GM23338 (cell line): ENCODE measurements around the gene RPL37. TPM values are rescaled to one million over a fixed set of nuclear protein-coding genes. Genes with fewer than 3 reads are reported as not detected.
A peak's percentile ranks its signal among the peaks of the same experiment; 100 is the strongest.

Source experiments
- ATAC-seq: fragments of 200-7000 bp; cut with Tn5 transposase; 3 replicates; pipeline ENCODE4 v1.9.1; 2020
- DNase-seq: peaks from one replicate; pipeline ENCODE4 v3.0.0-alpha.2; 2015; ENCODE audit warnings: low spot score
- H2AFZ ChIP-seq: fragments of 200-600 bp; sonication (generic); 2 replicates; pipeline ENCODE4 v1.8.0; 2016; ENCODE audit warnings: antibody characterized with exemption, mild to moderate bottlenecking, moderate library complexity
- H3F3A ChIP-seq: fragments of 200-600 bp; sonication (generic); replicated peaks from 2 replicates; pipeline ENCODE4 v1.8.0; 2017; ENCODE audit warnings: antibody characterized with exemption, mixed run types, low read depth
- H3K27ac ChIP-seq: fragments of 200-600 bp; sonication (generic); 2 replicates; pipeline ENCODE4 v1.6.1; 2016; ENCODE audit warnings: low read depth
- H3K27me3 ChIP-seq: fragments of 200-600 bp; sonication (generic); 2 replicates; pipeline ENCODE4 v1.8.0; 2016; ENCODE audit warnings: mild to moderate bottlenecking, mixed run types, moderate library complexity; ENCODE audit not compliant: insufficient read depth
- H3K36me3 ChIP-seq: fragments of 200-600 bp; sonication (generic); 2 replicates; pipeline ENCODE4 v1.8.0; 2016; ENCODE audit warnings: mild to moderate bottlenecking; ENCODE audit not compliant: insufficient read depth
- H3K4me1 ChIP-seq: fragments of 200-600 bp; sonication (generic); 2 replicates; pipeline ENCODE4 v1.8.0; 2016; ENCODE audit warnings: mild to moderate bottlenecking, moderate library complexity; ENCODE audit not compliant: insufficient read depth
- H3K4me2 ChIP-seq: fragments of 200-600 bp; sonication (generic); 2 replicates; pipeline ENCODE4 v1.7.1; 2017; ENCODE audit warnings: mixed run types
- H3K4me3 ChIP-seq: fragments of 200-600 bp; sonication (generic); 2 replicates; pipeline ENCODE4 v1.6.1; 2016; ENCODE audit warnings: mixed run types
- H3K79me2 ChIP-seq: fragments of 200-600 bp; sonication (generic); replicated peaks from 2 replicates; pipeline ENCODE4 v1.8.0; 2017; ENCODE audit warnings: mild to moderate bottlenecking; ENCODE audit not compliant: insufficient read depth
- H3K9me2 ChIP-seq: fragments of 200-600 bp; sonication (generic); 2 replicates; pipeline ENCODE4 v1.8.0; 2017; ENCODE audit not compliant: insufficient read depth
- H4K20me1 ChIP-seq: fragments of 200-600 bp; sonication (generic); replicated peaks from 2 replicates; pipeline ENCODE4 v1.8.0; 2017; ENCODE audit warnings: mild to moderate bottlenecking; ENCODE audit not compliant: insufficient read depth
- H3K27ac Mint-ChIP-seq: 2 replicates; pipeline ENCODE4 v1.8.0; 2020; ENCODE audit warnings: inconsistent platforms, mild to moderate bottlenecking, moderate library complexity, mixed read lengths
- H3K27me3 Mint-ChIP-seq: 3 replicates; pipeline ENCODE4 v1.8.0; 2022; ENCODE audit warnings: low read depth, mild to moderate bottlenecking, moderate library complexity, mixed read lengths, inconsistent platforms; ENCODE audit not compliant: insufficient read depth, poor library complexity
- H3K36me3 Mint-ChIP-seq: 3 replicates; pipeline ENCODE4 v1.8.0; 2021; ENCODE audit warnings: low read depth, mild to moderate bottlenecking, inconsistent platforms, moderate library complexity, mixed read lengths
- H3K4me1 Mint-ChIP-seq: 3 replicates; pipeline ENCODE4 v1.8.0; 2020; ENCODE audit warnings: mild to moderate bottlenecking, inconsistent platforms, mixed read lengths
- H3K4me3 Mint-ChIP-seq: 3 replicates; pipeline ENCODE4 v1.8.0; 2021; ENCODE audit warnings: moderate library complexity, mild to moderate bottlenecking, inconsistent platforms, mixed read lengths
- H3K9me3 Mint-ChIP-seq: 3 replicates; pipeline ENCODE4 v1.8.0; 2020; ENCODE audit warnings: moderate library complexity, mild to moderate bottlenecking, inconsistent platforms, mixed read lengths
- CREB1 ChIP-seq: fragments of 250-450 bp; sonication (Bioruptor Pico); IDR thresholded peaks from 2 replicates; pipeline ENCODE4 v1.5.0; 2020; ENCODE audit warnings: low read depth, mild to moderate bottlenecking, moderate library complexity
- CTCF ChIP-seq, 2 experiments: fragments of 200-600 bp in 1 of 2; sonication (generic) in 1 of 2; conservative IDR thresholded peaks; 2 replicates each; pipeline versions ENCODE4 v1.5.1 to v1.6.1; 2016 to 2017; ENCODE audit warnings: antibody characterized with exemption in 2 of 2, low read depth in 2 of 2, mild to moderate bottlenecking in 2 of 2, moderate library complexity in 1 of 2
- ETS1 ChIP-seq: IDR thresholded peaks from 2 replicates; pipeline ENCODE4 v1.6.1; 2016; ENCODE audit warnings: antibody characterized with exemption
- EZH2 ChIP-seq: fragments of 200-600 bp; sonication (generic); IDR thresholded peaks from one replicate; pipeline ENCODE4 v1.8.0; 2017; ENCODE audit warnings: antibody characterized with exemption, mild to moderate bottlenecking, low read depth; ENCODE audit not compliant: unreplicated experiment
- EZH2phosphoT487 ChIP-seq: fragments of 200-600 bp; sonication (generic); IDR thresholded peaks from one replicate; pipeline ENCODE4 v1.8.1; 2018; ENCODE audit warnings: antibody characterized with exemption; ENCODE audit not compliant: unreplicated experiment
- JUNB ChIP-seq: IDR thresholded peaks from one replicate; pipeline ENCODE4 v1.6.1; 2016; ENCODE audit warnings: antibody characterized with exemption; ENCODE audit not compliant: unreplicated experiment
- NANOG ChIP-seq: IDR thresholded peaks from 2 replicates; pipeline ENCODE4 v1.6.1; 2016; ENCODE audit warnings: antibody characterized with exemption, borderline replicate concordance
- POLR2AphosphoS5 ChIP-seq: IDR thresholded peaks from 2 replicates; pipeline ENCODE4 v1.6.1; 2016; ENCODE audit warnings: antibody characterized with exemption, low read depth
- REST ChIP-seq: IDR thresholded peaks from one replicate; pipeline ENCODE4 v1.6.1; 2018; ENCODE audit warnings: antibody characterized with exemption; ENCODE audit not compliant: unreplicated experiment
- STAT1 ChIP-seq: IDR thresholded peaks from one replicate; pipeline ENCODE4 v1.6.1; 2016; ENCODE audit warnings: antibody characterized with exemption; ENCODE audit not compliant: unreplicated experiment
- ZNF114 ChIP-seq: fragments of 250-450 bp; sonication (Bioruptor Pico); IDR thresholded peaks from 2 replicates; pipeline ENCODE4 v1.5.0; 2020; ENCODE audit warnings: mild to moderate bottlenecking, moderate library complexity
- ZNF331 ChIP-seq: fragments of 250-450 bp; sonication (Bioruptor Pico); IDR thresholded peaks from 2 replicates; pipeline ENCODE4 v1.5.0; 2020; ENCODE audit warnings: low read depth, mild to moderate bottlenecking, moderate library complexity
- polyA plus RNA-seq: library from polyadenylated mRNA; unstranded; fragments of >200 nt; fragmentation: Nextera tagmentation; extraction: Ambion mirVana; gene quantifications from 2 replicates; pipeline ENCODE4 v1.2.1, GENCODE V29; 2016
- total RNA-seq: library from RNA; depleted of rRNA; stranded (reverse); fragments of >200 nt; shearing (Covaris generic); gene quantifications from 2 replicates; pipeline ENCODE4 v1.2.3, GENCODE V29; 2014
- TF ChIP-seq, protein P1 (sequence below): fragments of 250-450 bp; sonication (Bioruptor Pico); IDR thresholded peaks from 2 replicates; pipeline ENCODE4 v1.5.0; 2020; ENCODE audit warnings: mild to moderate bottlenecking, moderate library complexity

Gene RPL37
- total and polyA plus RNA-seq, 2 experiments from 2014 or later = 104 to 3,283 TPM

GRCh38 chr5:40826489-40827187 lies 8.4 kb downstream of the RPL37 start:
- Histone ChIP-seq H3K36me3 (peaks cover 57% of the 10 kb centered on the region), H4K20me1 (peaks cover 46% of the 10 kb centered on the region), H3K4me2 (no peak overlapping the region), H3K27me3 (no peaks in the 10 kb centered on the region), H3K4me3 (no peak overlapping the region), H2AFZ (no peak overlapping the region), H3K27ac (peak overlapping the region; percentile 94), H3K79me2 (peaks cover 29% of the 10 kb centered on the region), H3K4me1 (no peaks in the 10 kb centered on the region), H3F3A (peaks cover 53% of the 10 kb centered on the region), H3K9me2 (no peaks in the 10 kb centered on the region)
- peaks cover 64% of the 10 kb centered on the region for H3K36me3 Mint-ChIP-seq
- no peak; the same call in 2 of the 3 replicates for ATAC-seq
- H3K4me3 Mint-ChIP-seq = no peak overlapping the region
- H3K9me3 Mint-ChIP-seq = no peaks in the 10 kb centered on the region; the same call in 2 of the 3 replicates
- peaks cover 18% of the 10 kb centered on the region; the same call in 2 of the 3 replicates for H3K4me1 Mint-ChIP-seq
- DNase-seq = no peak
- peak overlapping the region; percentile 69 for H3K27ac Mint-ChIP-seq
- H3K27me3 Mint-ChIP-seq = peaks cover 26% of the 10 kb centered on the region
- TF ChIP-seq REST = no peak
- TF ChIP-seq ETS1 = no peak
- no peak for TF ChIP-seq CREB1 (CRISPR knock-in tag)
- no peak for TF ChIP-seq EZH2
- TF ChIP-seq EZH2phosphoT487 = no peak
- TF ChIP-seq JUNB = no peak
- TF ChIP-seq NANOG = no peak
- no peak for TF ChIP-seq POLR2AphosphoS5
- no peak for TF ChIP-seq STAT1
- TF ChIP-seq ZNF114 (CRISPR knock-in tag) = no peak
- TF ChIP-seq ZNF331 (CRISPR knock-in tag) = no peak
- no peak for TF ChIP-seq CTCF (conservative IDR thresholded peaks at IDR 0.05; ENCODE audit: low read depth in 2 of 2)
- TF ChIP-seq, protein P1, sequence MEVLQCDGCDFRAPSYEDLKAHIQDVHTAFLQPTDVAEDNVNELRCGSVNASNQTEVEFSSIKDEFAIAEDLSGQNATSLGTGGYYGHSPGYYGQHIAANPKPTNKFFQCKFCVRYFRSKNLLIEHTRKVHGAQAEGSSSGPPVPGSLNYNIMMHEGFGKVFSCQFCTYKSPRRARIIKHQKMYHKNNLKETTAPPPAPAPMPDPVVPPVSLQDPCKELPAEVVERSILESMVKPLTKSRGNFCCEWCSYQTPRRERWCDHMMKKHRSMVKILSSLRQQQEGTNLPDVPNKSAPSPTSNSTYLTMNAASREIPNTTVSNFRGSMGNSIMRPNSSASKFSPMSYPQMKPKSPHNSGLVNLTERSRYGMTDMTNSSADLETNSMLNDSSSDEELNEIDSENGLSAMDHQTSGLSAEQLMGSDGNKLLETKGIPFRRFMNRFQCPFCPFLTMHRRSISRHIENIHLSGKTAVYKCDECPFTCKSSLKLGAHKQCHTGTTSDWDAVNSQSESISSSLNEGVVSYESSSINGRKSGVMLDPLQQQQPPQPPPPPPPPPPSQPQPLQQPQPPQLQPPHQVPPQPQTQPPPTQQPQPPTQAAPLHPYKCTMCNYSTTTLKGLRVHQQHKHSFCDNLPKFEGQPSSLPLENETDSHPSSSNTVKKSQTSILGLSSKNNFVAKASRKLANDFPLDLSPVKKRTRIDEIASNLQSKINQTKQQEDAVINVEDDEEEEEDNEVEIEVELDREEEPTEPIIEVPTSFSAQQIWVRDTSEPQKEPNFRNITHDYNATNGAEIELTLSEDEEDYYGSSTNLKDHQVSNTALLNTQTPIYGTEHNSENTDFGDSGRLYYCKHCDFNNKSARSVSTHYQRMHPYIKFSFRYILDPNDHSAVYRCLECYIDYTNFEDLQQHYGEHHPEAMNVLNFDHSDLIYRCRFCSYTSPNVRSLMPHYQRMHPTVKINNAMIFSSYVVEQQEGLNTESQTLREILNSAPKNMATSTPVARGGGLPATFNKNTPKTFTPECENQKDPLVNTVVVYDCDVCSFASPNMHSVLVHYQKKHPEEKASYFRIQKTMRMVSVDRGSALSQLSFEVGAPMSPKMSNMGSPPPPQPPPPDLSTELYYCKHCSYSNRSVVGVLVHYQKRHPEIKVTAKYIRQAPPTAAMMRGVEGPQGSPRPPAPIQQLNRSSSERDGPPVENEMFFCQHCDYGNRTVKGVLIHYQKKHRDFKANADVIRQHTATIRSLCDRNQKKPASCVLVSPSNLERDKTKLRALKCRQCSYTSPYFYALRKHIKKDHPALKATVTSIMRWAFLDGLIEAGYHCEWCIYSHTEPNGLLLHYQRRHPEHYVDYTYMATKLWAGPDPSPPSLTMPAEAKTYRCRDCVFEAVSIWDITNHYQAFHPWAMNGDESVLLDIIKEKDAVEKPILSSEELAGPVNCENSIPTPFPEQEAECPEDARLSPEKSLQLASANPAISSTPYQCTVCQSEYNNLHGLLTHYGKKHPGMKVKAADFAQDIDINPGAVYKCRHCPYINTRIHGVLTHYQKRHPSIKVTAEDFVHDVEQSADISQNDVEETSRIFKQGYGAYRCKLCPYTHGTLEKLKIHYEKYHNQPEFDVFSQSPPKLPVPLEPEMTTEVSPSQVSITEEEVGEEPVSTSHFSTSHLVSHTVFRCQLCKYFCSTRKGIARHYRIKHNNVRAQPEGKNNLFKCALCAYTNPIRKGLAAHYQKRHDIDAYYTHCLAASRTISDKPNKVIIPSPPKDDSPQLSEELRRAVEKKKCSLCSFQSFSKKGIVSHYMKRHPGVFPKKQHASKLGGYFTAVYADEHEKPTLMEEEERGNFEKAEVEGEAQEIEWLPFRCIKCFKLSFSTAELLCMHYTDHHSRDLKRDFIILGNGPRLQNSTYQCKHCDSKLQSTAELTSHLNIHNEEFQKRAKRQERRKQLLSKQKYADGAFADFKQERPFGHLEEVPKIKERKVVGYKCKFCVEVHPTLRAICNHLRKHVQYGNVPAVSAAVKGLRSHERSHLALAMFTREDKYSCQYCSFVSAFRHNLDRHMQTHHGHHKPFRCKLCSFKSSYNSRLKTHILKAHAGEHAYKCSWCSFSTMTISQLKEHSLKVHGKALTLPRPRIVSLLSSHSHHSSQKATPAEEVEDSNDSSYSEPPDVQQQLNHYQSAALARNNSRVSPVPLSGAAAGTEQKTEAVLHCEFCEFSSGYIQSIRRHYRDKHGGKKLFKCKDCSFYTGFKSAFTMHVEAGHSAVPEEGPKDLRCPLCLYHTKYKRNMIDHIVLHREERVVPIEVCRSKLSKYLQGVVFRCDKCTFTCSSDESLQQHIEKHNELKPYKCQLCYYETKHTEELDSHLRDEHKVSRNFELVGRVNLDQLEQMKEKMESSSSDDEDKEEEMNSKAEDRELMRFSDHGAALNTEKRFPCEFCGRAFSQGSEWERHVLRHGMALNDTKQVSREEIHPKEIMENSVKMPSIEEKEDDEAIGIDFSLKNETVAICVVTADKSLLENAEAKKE (CRISPR knock-in tag) = no peak
